Activated CD8-positive, alpha-beta memory T cell treated with anti-CD3 and anti-CD28 coated beads, Interleukin-2, amount 50 U/mL, for 1 hour (primary cell): ENCODE data around the gene WHAMM.
"Not testable (repeated sequence)": the region's sequence is repeated elsewhere in the genome, so short reads cannot be mapped to it uniquely, and the experiment has no call there.

Experiments
- DNase-seq: peaks from one replicate; pipeline ENCODE4 v3.0.0-alpha.2; 2020; ENCODE audit errors: extremely low read depth

WHAMM gene

GRCh38 chr15:82802497-82802896 lies 6.9 kb upstream of the WHAMM start:
- no peak for DNase-seq

- DNase-seq, result no peak
These were observed 5.4 kb upstream of the WHAMM start for GRCh38 chr15:82803793-82804574.

DNA sequence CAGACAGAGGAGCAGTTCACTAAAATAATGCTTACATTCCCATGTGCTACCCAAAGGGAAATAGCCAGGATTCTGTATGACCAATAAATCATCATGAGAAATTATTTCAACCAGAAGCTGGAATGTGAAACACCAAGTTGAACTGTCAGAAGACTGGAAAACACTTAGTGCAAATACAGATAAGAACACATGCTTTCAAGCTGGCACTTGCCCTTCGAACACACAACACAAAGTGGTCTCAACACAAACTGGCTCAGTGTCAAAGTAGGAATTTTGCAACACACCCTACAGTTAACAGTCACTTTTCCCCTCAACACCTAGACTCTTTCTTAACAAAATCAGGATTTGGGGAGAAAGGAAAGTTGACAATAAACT lies 4.9 kb upstream of the WHAMM start:
- no peak for DNase-seq

DNA sequence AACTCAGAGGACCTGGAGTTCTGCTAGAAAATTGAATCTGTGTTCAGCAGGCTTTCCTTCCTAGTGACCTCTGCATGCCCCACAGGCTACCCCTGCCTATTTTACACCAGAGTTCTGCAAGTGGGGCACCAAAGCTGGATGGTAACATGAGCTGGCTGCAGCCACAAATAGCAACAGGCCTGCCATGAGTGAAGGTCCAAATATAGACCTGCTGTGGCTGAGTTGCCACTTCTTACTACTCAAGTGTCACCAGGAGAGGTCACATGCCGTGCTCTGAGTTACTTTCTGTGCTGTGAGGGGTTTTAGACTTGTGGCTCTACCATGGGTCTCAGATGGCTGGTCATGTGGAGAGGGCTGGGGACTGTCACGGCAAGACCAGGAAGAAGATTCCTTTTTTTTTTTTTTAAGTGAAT lies 3.4 kb upstream of the WHAMM start, which contains the start of gene FSD2:
FSD2 (minus strand) TSS at position 76 of the 413 bp plus-strand sequence. CDS start 18,679 bp downstream, outside the sequence.
- no peak for DNase-seq

DNA sequence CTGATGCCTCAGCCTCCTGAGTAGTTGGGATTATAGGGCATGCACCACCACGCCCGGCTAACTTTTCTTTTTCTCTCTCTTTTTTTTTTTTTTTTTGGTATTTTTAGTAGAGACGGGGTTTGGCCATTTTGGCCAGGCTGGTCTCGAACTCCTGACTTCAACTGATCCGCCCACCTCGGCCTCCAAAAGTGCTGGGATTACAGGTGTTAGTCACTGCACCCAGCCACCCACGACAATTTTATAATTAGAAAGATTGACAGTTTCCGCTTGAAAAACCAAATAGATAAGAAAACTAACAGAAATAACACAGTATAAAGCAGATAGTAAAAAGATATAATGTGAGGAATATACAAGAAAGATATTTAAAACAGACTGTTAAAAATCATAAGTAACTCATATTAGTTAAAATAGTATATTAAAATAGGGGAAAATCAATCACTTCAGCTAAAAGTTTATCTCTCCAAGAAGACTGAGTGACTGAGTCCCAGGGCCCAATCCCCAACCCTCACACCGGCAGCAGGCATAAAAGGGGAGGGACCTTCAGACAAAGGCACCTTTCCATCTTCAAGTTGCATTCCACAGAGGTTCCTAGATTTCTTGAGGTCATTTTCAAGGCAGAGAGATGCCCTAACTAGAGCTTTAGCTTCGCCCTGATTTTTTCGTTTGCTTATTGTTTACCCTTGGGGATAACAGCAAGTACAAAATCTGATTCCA lies 1.4 kb upstream of the WHAMM start:
- DNase-seq, result no peak

DNA sequence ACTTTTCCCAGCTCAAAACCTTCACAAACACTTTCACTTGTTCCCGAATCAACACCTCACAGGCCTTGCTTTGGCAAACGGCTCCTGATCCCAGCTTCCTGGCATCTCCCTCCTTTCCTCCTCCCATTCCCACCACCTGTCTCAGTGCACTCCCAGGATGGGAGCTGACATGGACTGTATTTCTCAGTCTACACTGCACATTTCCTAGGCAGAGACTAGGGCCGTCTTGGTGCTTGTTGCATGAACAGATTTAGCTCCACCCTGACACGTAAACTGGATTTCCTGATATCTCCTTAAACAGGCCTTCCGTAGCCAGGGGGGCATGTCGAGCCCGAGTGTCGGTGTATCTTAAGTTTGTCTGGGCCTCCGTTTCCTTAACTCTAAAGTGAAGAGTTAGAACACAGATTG lies 790 bp upstream of the WHAMM start:
- no peak for DNase-seq

DNA sequence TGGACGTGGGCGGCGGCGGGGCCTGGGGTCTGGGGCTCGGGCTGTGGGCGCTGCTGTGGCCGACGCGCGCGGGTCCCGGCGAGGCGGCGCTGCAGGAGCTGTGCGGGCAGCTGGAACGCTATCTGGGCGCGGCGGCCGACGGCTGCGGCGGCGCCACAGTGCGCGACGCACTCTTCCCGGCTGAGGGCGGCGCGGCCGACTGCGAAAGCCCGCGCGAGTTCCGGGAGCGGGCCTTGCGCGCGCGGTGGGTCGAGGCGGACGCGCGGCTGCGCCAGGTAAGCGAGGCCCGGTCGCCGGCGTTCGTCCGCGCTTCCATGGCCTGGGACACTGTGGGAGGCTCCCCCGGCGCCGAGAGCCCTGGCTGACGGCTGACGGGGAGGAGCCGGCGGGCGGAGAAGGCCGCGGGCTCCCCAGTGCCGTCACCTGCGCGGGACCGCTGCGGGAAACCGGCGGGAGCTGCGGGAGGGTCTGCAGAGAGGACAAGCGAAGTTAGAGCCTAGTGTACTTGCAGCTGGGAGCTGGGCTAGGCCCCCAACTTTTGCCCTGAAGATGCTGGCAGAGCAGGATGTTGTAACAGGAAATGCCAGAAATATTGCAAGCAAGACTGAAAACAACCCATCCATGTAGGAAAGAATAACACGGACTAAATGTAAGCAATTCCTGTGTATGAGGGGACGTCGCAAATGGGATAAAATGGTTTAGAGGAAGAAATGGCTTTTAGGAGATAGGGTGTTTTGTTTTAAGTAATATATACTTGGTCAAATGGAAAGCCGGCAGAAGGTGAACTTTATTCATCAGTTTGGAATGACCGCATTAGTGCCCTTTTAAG lies 847 bp downstream of the WHAMM start:
- no peak for DNase-seq

DNA sequence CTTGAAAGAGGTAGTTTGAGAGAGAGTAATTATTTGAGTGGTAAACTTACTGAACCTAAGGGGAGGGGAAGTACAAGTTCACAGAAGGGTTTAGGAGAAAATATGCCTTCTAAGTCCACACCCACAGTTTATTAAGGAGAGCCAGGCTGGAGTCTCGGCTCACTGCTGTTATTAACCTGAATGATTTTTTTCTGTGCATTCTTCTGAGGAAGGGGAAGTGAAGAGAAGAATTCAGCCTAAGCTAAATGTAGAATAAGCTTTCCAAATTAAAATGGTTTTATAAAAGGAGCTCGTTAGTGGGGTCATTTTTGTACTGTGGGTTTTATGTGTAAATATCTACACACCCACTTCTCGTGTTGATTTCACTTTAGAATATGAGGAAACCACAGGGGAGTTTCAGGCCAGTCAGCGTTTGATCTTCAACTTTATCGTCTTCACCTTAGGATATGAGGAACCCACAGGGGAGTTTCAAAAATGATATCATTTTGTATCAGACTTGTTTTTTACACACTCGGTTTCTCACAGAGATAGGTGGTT lies 1.5 kb downstream of the WHAMM start:
- DNase-seq, result no peak

DNA sequence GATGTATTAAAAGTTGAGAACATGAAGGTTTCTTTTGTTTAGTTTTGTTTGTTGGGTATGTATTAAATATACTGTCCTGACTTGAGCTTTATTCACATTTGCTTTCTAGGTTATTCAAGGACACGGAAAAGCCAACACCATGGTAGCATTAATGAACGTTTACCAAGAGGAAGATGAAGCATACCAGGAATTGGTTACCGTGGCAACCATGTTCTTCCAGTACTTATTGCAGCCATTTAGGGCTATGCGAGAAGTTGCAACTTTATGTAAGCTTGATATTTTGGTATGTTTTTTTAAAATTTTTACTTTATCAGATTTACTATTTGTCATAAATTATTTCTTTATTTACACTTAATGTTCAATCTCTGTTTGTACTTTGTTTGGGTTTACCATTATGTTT lies 3.6 kb downstream of the WHAMM start:
- no peak for DNase-seq

DNA sequence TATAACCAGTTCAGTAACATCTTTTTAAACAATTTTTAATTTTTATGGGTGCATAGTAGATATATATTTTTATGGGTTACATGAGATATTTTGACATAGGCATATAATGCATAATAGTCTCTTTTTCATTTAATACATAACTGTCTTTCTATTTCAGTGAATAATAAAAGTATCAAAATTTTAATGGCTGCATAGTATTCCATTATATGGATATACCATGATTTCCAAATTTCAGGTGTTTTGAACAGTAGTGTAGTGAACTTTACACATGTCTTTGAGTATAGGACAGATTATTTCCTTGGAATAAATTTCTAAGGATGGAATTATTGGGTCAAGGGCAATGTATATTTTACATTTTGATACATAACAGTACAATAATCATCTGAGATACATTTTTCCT lies 10.7 kb downstream of the WHAMM start:
- DNase-seq, result no peak

DNA sequence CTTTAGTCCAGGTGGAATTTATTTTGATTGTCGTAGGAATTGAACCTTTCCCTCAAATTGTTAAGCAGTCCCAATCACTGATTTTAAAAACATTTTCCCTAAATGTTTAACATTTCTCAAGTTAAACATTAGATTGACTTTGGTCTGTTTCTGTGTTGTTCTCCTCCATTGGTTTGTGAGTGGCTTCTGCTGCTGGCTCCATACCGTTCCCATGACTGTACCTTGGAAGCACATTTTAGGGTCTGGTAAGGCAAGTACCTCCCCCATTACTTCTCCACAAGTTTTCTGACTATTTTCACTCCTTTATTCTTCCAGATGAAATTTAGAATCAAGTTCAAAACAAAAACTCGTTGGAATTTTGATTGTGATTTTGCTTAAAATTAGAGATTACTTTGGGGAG lies 12.0 kb downstream of the WHAMM start:
- DNase-seq, result not testable (repeated sequence)

- DNase-seq, result not testable (repeated sequence)
These were observed 12.4 kb downstream of the WHAMM start for GRCh38 chr15:82821851-82822250.

- no peak for DNase-seq
These were observed 13.6 kb downstream of the WHAMM start for GRCh38 chr15:82823049-82823448.

- no peak for DNase-seq
These were observed 18.6 kb downstream of the WHAMM start for GRCh38 chr15:82828075-82828474.

GRCh38 chr15:82829234-82829633 lies 19.8 kb downstream of the WHAMM start:
- DNase-seq, result no peak

- DNase-seq, result no peak
These were observed 21.2 kb downstream of the WHAMM start for GRCh38 chr15:82830427-82831173.

GRCh38 chr15:82831894-82832600 lies 22.6 kb downstream of the WHAMM start:
- no peak for DNase-seq

DNA sequence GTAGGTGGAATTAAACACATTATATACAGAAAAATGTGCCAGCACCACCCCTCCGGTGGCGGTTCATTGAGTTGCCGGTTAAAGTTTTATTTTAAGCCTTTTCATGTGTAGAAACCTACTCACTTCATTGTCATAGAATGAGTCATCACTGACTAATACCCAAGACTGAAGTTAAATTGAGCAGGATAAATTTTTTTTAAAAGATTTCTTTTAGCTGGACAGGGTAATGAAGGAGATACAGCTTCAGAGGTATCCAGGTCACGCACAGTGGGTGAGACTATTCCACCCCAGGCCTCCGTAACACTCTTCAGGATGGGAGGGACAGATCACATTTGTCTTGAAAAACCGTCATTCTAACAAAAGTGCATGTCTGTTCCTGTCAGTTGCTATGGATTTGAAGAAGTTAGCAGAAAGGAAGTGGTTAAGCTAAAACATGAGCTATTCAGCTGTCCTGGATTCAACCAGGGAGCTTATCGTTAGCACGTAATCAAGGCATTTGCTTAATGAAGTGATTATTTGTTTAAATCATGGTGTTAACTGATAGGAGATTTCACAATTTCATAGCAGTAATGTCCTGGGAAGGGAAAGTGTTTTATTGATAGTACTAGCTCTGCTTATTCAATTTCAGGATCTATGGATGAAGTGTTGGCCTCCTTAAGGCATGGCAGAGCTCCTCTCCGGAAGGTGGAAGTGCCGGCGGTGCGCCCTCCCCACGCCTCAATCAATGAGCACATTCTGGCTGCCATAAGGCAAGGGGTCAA lies 23.4 kb downstream of the WHAMM start:
- no peak for DNase-seq

DNA sequence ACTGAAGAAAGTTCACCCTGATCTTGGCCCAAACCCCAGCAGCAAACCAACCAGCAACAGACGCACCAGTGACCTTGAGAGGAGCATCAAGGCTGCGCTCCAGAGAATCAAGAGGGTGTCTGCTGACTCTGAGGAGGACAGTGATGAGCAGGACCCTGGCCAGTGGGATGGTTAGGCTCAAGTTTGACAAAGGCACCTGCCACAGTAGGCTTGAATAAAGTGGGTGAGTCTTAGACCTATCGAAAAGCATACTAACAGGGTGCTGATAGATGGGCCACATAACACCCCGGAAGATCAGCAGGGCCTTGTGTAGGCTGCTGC lies 23.9 kb downstream of the WHAMM start:
- no peak for DNase-seq

DNA sequence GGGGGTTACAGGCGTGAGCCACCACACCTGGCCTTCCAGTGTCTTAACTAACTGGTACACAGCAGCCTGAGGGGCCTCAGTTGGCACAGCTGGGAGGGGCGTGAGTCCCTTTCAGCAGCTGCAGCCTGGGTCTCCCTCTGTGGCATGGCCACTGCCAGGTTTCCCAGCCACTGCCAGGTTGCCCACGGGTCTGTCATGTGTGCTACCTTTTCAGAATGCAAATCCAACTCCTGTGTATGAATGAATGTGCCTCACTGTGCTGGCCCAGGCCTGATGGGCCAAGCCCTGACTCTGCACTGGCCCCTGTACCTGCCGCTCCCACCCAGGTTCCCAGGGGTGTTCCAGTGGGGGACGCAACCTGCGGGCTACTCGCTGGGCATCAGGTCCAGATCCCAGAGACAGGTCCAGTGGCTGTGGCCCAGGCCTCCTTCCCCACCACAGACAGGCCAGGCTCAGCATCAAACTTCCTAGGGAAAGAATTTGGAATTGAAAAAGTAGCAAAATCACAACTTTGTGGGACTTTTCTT lies 26.0 kb downstream of the WHAMM start:
- DNase-seq, result no peak
